ENCODE measurements around the gene ADAP1.
"Not testable (repeated sequence)": the region's sequence is repeated elsewhere in the genome, so short reads cannot be mapped to it uniquely, and the experiment has no call there.

Gene ADAP1

GRCh38 chr7:959271-959670 is 4.8 kb upstream of the ADAP1 start:
- DNase-seq (ENCODE audit: low read depth, low spot score) = no peak

DNA sequence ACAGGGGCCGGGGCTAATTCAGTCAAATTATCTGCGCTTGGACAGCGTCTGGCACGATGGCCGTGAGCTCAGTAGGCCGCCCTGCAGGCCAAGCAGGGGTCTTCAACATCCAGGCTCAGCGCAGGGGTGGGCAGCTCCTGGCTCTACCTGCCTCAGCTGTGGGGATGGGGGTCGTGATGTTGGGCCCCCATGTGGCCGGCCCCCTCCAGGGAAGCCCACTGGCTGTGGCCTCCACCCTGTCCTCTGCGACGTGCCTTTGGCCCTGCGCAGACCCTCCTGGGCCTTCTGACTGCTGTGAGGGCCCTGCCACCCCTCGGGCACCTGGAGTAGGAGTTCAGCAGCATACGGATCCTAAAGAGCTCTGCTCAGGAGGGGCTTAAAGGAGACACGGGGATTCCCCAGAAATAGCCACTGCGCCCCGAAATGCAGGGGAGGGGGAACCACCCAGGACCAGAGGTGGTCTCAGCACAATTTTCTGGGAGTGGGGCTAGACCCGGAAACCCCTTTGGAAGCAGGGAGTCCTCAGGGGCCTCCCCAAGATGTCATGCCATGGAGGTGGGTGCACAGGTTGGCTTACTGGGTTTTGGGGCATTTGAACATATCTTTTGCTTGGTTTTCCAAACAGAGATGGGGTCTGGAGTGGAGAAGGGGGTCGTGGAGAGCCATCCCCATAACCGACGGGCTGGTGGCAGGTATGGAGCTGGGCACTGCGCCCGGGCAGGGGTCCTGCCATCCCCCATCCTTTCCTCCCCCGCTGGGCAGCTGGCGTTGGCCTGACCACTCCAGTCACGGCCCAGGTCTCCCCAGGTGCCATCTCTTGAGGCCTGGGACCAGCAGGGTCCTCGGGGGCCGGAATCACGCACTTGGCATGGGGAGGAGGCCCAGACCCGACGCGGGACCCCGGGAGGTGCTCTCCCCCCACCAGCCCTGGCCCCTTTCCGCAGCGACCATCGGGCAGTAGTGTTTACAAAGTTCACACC is 4.0 kb upstream of the ADAP1 start:
- DNase-seq (ENCODE audit: low read depth, low spot score) = no peak

DNA sequence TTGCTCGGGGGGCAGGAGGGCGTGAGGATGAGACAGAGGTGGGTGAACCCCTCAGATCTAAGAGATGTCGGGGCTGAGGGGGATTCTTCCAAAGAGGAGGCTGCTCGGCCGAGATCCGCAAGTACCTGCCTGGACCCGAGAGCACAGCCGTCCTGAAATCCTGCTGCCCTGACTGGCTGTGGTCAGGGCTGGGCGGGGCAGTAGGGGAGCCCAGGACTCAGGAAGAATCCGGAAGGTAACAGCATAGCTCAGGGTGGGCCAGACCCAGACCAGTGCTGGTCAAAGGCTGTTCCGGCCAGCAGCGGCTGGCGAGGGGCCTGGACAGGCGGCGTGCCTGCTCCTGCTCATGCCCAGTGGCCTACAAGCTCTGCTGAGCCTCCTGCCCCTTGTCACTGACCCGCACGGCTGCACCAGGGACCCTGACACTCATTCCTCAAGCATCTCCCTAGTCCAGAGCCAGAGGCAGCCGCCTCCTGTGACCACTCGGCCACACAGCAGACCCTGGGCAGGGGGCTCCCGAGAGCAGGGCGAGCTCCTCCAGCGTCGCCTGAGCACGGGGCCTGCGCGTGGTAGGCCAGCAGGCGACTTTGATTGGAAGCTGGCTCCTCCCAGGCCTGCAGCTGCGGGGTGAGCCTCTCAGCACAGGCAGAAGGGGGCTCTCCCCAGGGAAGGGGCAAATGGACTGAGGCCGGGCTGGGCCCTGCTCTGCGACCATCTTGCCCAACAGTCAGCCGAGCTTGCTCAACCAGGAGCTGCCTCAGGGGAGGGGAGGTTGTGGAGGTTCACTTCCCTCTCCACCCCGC is 3.1 kb upstream of the ADAP1 start:
- DNase-seq (ENCODE audit: low read depth, low spot score) = no peak

- no peak for DNase-seq (ENCODE audit: low read depth, low spot score)
Observed at GRCh38 chr7:956031-956430, 1.6 kb upstream of the ADAP1 start.

- DNase-seq (ENCODE audit: low read depth, low spot score) = peak; percentile 67
Observed at GRCh38 chr7:953547-954327, 743 bp downstream of the ADAP1 start.

GRCh38 chr7:952548-953441 is 1.7 kb downstream of the ADAP1 start:
- DNase-seq (ENCODE audit: low read depth, low spot score) = no peak

DNA sequence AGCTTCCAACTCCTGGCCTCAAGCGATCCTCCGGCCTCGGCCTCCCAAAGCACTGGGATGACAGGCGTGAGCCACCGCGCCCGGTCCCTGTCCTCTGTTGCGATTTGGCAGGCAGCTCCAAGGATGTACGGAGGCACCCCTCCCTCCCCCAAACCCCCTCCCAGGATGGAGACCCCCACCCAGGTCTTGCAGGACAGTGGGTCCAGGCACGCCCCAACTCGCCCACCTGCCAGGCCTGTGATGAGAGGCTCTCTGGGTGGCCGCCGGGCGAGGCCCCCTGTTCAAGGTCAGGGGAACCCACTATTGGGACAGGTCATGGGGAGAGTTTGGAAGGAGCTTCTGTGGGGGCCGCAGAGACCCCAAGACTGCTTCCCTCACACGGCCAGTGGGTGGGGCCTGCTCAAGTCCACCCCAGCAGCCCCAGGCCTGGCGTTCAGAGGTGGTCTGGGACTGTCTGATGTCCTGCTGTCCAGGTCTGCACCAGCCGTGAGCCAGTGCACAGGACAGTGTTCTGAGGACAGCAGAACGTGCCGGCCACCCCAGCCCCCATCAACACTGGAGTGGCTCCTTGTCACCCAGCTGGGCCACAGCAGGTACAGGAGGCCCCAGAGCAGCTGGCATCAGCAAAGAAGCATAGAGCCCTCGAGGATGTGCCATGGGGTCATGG is 2.5 kb downstream of the ADAP1 start:
- DNase-seq (ENCODE audit: low read depth, low spot score) = no peak

DNA sequence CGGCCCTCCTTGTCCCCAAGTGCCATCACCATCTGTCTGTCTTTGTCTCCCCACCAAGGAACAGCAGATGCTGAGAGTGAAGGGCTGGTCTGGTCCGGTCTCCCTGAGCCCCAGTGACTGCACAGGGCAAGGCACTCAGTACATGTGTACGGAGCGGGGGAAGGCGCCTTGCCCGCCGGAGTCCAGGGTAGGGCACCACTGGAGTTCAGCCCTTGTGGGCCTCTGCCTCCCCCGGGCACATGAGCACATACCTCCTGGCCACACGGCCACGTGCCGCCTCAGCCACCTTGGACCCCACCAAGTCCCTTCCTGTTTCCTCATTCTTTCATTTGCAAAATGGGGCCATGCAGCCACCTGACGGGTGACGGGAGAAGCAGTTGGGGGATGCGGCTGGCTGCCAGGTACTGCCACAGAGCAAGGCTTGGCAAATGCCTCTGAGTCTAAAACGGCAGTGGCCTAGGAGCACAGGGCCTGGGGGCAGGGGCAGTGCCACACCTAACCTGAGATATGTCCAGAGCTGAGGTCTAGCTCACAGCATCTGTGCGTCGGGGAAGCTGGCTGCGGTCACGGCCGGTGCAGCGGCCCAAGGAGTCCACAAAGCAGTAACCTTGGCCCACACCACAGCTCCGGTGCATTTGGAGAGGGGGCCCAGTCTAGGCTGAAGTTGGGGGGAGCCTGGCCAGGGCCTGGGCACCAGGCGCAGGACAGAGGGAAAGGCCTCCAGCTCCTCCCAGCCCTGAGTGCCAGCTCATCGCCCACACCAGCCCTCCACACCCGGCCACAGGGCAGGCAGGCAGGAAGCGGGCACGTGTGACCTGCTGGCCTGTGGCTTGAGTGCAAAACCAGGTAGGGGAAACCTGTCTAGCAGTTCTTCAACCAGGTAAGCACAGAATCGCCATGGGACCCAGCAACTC is 5.2 kb downstream of the ADAP1 start:
- DNase-seq (ENCODE audit: low read depth, low spot score) = no peak

DNA sequence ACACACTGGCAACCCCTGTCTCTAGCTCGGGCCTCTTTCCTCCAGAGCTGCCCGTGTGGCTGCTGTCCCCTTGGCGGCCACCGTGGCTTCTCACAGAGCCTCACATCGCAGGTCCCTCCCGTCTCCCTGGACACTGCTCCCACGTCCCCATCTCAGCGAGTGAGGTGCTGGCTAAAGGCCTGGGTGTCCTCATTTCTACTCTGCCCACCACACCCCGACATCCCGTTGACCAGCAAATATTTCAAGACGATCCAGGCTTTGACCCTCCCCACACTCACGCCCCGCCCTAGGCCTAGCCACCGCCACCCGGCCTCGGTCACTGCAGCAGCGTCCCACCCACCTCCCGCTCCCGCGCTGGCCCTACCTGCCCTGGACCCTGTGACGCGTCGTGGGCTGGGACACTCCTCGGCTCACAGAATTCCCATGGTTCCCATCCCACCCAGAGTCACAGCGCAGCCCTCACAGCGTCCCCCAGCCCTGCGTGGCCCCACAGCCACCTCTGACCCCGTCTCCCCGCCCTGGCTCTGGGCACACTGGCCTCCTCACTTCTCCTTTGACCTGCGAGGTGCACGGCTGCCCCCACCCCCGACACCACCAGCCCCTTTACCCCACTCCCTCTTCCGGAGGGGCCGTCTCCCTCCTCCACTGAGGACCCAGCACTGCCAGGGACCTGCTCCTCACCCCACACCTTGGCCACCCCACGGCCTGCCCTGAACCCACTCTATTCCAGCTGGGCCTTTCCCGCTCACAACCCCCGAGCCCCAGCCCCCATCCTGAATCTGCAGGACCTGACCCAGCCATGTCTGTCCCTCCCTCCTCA is 6.9 kb downstream of the ADAP1 start:
- DNase-seq (ENCODE audit: low read depth, low spot score) = no peak

DNA sequence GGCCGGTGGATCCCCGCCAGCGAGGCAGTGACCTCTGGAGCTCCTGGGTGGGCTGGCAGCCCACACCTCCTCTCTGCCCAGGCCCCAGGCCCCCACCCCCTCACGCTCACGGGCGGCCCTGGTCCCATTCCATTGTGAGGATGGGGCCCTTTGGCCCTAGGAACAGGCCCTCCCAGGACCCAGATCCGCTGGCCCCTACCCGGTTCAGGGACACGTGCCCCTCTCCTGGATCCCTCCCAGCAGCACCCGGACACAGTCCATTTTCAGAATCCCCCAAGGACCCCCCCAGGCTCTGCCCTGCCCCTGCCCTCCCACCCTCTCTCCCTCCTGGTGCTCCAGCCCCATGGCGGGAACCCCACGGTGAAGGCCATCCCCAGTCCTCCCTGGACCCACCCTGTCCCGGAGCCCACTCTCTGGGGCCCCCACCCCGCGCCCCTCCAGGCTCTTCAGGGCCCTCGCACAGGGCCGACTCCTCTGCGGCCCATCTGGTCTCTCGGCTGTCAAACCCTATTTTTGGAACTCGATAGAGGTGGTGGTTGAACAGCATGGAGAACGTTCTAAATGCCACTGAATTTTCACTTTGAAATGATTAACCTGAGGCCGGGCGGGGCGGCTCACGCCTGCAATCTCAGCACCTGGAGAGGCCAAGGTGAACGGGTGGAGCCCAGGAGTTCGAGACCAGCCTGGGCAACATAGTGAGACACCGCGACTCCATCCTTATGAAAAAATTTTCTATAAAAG is 8.1 kb downstream of the ADAP1 start:
- DNase-seq (ENCODE audit: low read depth, low spot score) = no peak

GRCh38 chr7:945556-946255 is 8.8 kb downstream of the ADAP1 start:
- DNase-seq (ENCODE audit: low read depth, low spot score) = no peak

- DNase-seq (ENCODE audit: low read depth, low spot score) = no peak
Observed at GRCh38 chr7:945147-945555, 9.3 kb downstream of the ADAP1 start.

DNA sequence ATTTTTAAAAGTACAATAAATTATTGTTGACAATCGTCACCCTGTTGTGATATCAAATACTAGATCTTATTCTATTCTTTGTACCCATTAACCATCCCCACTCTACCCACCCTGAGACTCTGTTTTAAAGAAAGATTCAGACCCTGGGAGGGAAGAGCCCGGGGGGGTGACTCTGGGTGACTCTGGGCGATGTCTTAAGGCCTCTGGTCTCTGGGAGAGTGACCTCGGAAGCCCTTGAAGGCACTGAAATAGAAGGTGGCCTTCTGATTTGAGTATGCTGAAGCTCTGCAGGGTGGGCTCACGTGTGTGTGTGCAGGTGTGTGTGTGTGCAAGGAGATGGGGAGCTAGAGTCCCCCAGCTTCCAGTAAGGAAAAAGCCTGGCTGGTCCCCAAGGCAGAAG is 9.7 kb downstream of the ADAP1 start:
- no peak for DNase-seq (ENCODE audit: low read depth, low spot score)

GRCh38 chr7:943793-944192 is 10.7 kb downstream of the ADAP1 start:
- DNase-seq (ENCODE audit: low read depth, low spot score) = not testable (repeated sequence)

DNA sequence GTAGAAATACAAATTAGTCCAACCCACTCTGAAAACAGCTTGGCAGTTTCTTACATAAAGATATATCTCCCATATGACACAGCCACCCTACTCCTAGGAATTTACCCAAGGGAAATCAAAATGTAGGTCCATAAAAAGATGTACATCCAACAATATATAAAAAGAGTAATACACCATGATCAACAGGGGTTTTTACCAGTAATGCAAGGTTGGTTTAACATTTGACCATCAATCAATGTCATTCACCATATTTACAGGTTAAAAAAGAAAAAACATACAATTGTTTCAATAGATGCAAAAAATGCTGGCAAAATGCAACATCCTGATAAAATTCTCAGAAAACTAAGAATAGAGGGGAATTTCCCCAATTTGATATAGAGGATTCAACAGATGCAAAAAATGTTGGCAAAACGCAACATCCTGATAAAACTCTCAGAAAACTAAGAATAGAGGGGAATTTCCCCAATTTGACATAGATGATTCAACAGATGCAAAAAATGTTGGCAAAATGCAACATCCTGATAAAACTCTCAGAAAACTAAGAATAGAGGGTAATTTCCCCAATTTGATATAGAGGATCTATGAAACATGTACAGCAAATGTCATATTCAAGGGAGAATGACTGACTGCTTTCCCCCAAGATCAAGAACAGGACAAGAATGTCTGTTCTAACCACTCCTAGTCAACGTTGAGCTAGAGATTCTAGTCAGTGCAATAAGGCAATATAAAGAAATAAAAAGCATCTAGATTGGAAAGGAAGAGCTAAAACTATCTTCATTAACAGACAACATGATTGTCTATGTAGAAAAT is 13.7 kb downstream of the ADAP1 start:
- DNase-seq (ENCODE audit: low read depth, low spot score) = no peak

DNA sequence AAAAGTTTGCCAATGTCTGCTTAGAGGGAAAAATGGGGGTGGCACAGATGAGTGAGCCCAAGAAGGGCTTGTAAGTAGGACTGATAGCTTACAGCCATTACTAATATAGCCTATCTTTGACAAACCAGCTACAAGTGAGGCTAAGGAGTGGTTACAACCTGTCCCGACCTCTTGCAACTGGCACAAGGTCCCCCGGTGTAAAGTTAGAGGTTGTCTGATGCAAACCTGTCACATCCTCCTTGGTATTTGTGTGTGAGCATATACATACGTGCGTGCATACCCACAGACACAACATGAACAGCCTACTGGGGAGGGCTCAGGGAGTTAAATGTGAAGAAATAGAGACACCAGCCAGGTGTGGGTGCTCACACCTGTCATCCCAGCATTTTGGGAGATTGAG is 14.6 kb downstream of the ADAP1 start:
- no peak for DNase-seq (ENCODE audit: low read depth, low spot score)

Data from astrocyte of the hippocampus (primary cell).